Smooth muscle cell (in vitro differentiated cells): ENCODE measurements around the gene PTPN6. TPM values are rescaled to one million over a fixed set of nuclear protein-coding genes. Genes with fewer than 3 reads are reported as not detected.

Experiments
- DNase-seq: peaks from one replicate; lab custom pipeline; 2025; ENCODE audit not compliant: unreplicated experiment; lab: John Stamatoyannopoulos, UW
- H2AFZ ChIP-seq: fragments of 200-600 bp; sonication (generic); 2 replicates; pipeline ENCODE4 v1.6.0; 2016; ENCODE audit warnings: antibody characterized with exemption, low read depth, mild to moderate bottlenecking
- H3F3A ChIP-seq: fragments of 200-600 bp; sonication (generic); 2 replicates; pipeline ENCODE4 v1.6.0; 2017; ENCODE audit warnings: antibody characterized with exemption, low read depth
- H3K27ac ChIP-seq: fragments of 200-600 bp; sonication (generic); 2 replicates; pipeline ENCODE4 v1.5.1; 2016; ENCODE audit warnings: low read depth, mild to moderate bottlenecking
- H3K27me3 ChIP-seq: fragments of 200-600 bp; sonication (generic); 2 replicates; pipeline ENCODE4 v1.6.1; 2016; ENCODE audit warnings: low read depth, mild to moderate bottlenecking
- H3K36me3 ChIP-seq: fragments of 200-600 bp; sonication (generic); 2 replicates; pipeline ENCODE4 v1.5.1; 2016; ENCODE audit warnings: low read depth
- H3K4me1 ChIP-seq: fragments of 200-600 bp; sonication (generic); 2 replicates; pipeline ENCODE4 v1.5.1; 2016; ENCODE audit warnings: low read depth
- H3K4me2 ChIP-seq: fragments of 200-600 bp; sonication (generic); 2 replicates; pipeline ENCODE4 v1.6.0; 2016; ENCODE audit warnings: mild to moderate bottlenecking
- H3K4me3 ChIP-seq: fragments of 200-600 bp; sonication (generic); 2 replicates; pipeline ENCODE4 v1.5.1; 2016; ENCODE audit warnings: mild to moderate bottlenecking
- H3K79me2 ChIP-seq: fragments of 200-600 bp; sonication (generic); 2 replicates; pipeline ENCODE4 v1.6.0; 2016; ENCODE audit warnings: low read depth, mild to moderate bottlenecking
- H3K9ac ChIP-seq: fragments of 200-600 bp; sonication (generic); 2 replicates; pipeline ENCODE4 v1.6.0; 2016; ENCODE audit warnings: low read depth
- H3K9me3 ChIP-seq: fragments of 200-600 bp; sonication (generic); replicated peaks from 2 replicates; pipeline ENCODE4 v1.5.1; 2016; ENCODE audit warnings: low read depth
- H4K20me1 ChIP-seq: fragments of 200-600 bp; sonication (generic); 2 replicates; pipeline ENCODE4 v1.6.0; 2016; ENCODE audit warnings: low read depth
- CTCF ChIP-seq: fragments of 200-600 bp; sonication (generic); IDR thresholded peaks from 2 replicates; pipeline ENCODE4 v1.5.1; 2017; ENCODE audit warnings: borderline replicate concordance, mild to moderate bottlenecking, antibody characterized with exemption; ENCODE audit not compliant: insufficient read depth, poor library complexity, severe bottlenecking
- WGBS: methylation state at CpG from one replicate; pipeline ENCODE4 v1.1.7; 2016; ENCODE audit warnings: low lambda C conversion rate; 5-methylcytosine and 5-hydroxymethylcytosine counted together
- polyA plus RNA-seq: library from polyadenylated mRNA; unstranded; fragments of >200 nt; fragmentation: Nextera tagmentation; extraction: Ambion mirVana; gene quantifications from 2 replicates; pipeline ENCODE4 v1.2.1, GENCODE V29; 2016
- total RNA-seq: library from RNA; depleted of rRNA; stranded (reverse); fragments of >200 nt; gene quantifications from 2 replicates; pipeline ENCODE4 v1.2.3, GENCODE V29; 2014

The PTPN6 gene
- total and polyA plus RNA-seq, 2 experiments from 2014 or later, result 2.8 to 4.3 TPM

- Histone ChIP-seq H3K27me3 (no peaks in the 10 kb centered on the region), H2AFZ (no peak overlapping the region), H3K4me1 (peaks cover 19% of the 10 kb centered on the region), H3K4me3 (peak overlapping the region; percentile 56), H3K9me3 (no peaks in the 10 kb centered on the region), H3K36me3 (no peaks in the 10 kb centered on the region), H3K4me2 (peak overlapping the region; percentile 75), H3K79me2 (no peaks in the 10 kb centered on the region), H4K20me1 (peaks cover 5% of the 10 kb centered on the region), H3F3A (peaks cover 41% of the 10 kb centered on the region), H3K27ac (peak overlapping the region; percentile 96), H3K9ac (peak overlapping the region; percentile 76)
- no peak for TF ChIP-seq CTCF
- whole genome bisulfite sequencing, result 41% methylated on average over 6 of the region's 32 CpGs
- no peak for DNase-seq
These were observed 12.0 kb downstream of the PTPN6 start for GRCh38 chr12:6963016-6963731.

- Histone ChIP-seq H3K9ac (peak overlapping the region; percentile 48), H3K9me3 (no peaks in the 10 kb centered on the region), H3K27me3 (no peaks in the 10 kb centered on the region), H3K4me1 (peaks cover 21% of the 10 kb centered on the region), H3K4me2 (peak overlapping the region; percentile 75), H2AFZ (no peak overlapping the region), H3F3A (peaks cover 41% of the 10 kb centered on the region), H3K27ac (peak overlapping the region; percentile 96), H3K4me3 (peak overlapping the region; percentile 56), H4K20me1 (peaks cover 5% of the 10 kb centered on the region), H3K79me2 (peaks cover 4% of the 10 kb centered on the region), H3K36me3 (no peaks in the 10 kb centered on the region)
- no peak for TF ChIP-seq CTCF
- WGBS, result 73% methylated on average over 15 of the region's 17 CpGs
- no peak for DNase-seq
These were observed 12.7 kb downstream of the PTPN6 start for GRCh38 chr12:6963791-6964413.

GRCh38 chr12:6964605-6965025 lies 13.5 kb downstream of the PTPN6 start:
- no peak overlapping the region for H2AFZ ChIP-seq
- no peak overlapping the region for H3K9ac ChIP-seq
- H3F3A ChIP-seq, result peaks cover 44% of the 10 kb centered on the region
- peaks cover 29% of the 10 kb centered on the region for H3K4me1 ChIP-seq
- H3K4me3 ChIP-seq, result peak overlapping the region; percentile 56
- H3K4me2 ChIP-seq, result peak overlapping the region; percentile 75
- H3K9me3 ChIP-seq, result no peaks in the 10 kb centered on the region
- no peaks in the 10 kb centered on the region for H3K36me3 ChIP-seq
- DNase-seq, result no peak
- peaks cover 5% of the 10 kb centered on the region for H4K20me1 ChIP-seq
- H3K79me2 ChIP-seq, result peaks cover 11% of the 10 kb centered on the region
- peak overlapping the region; percentile 96 for H3K27ac ChIP-seq
- H3K27me3 ChIP-seq, result no peaks in the 10 kb centered on the region
- TF ChIP-seq CTCF, result no peak
- WGBS, result 83% methylated on average over 8 of the region's 8 CpGs
